ENCODE results near the gene TUBB2A. TPM values are rescaled to one million over a fixed set of nuclear protein-coding genes. Genes with fewer than 3 reads are reported as not detected.
"Not testable (repeated sequence)": the region's sequence is repeated elsewhere in the genome, so short reads cannot be mapped to it uniquely, and the experiment has no call there.

The TUBB2A gene
- total and polyA plus RNA-seq, 10 of the 15 experiments (the other 5 are each of a cell fraction or from before 2014, with no cell fraction given): 2.2 to 49.5 (median 31.3) TPM

GRCh38 chr6:3190056-3190455 lies 32.7 kb upstream of the TUBB2A start:
- no peak overlapping the region for H2AFZ ChIP-seq (ENCODE audit: control insufficient read depth, low read depth, low read length)
- no peaks in the 10 kb centered on the region for H3K9me3 ChIP-seq (replicated peaks; ENCODE audit: control insufficient read depth, insufficient read depth, low read length)
- ChIA-PET POLR2A (no interaction called here), RAD21 (ENCODE audit: unreplicated experiment) (no interaction called here), SMC1A (ENCODE audit: uncharacterized antibody, unreplicated experiment) (interaction anchor here (1.2 kb wide), 1 partner anchor 13 kb away, joined by 5 read pairs; no protein-coding TSS in a partner anchor), CTCF (interaction anchor here (1.0 kb wide), 2 partner anchors 19 to 61 kb away, joined by 3 read pairs; no protein-coding TSS in a partner anchor)
- FAIRE-seq (no peak), DNase-seq (ENCODE audit: low read depth, low spot score) (no peak), ATAC-seq (no peak)
- no peaks in the 10 kb centered on the region for H4K20me1 ChIP-seq (ENCODE audit: control insufficient read depth, insufficient read depth)
- no peak overlapping the region for H3K4me2 ChIP-seq (ENCODE audit: control insufficient read depth, insufficient read depth)
- WGBS (ENCODE audit: insufficient coverage, insufficient replicate concordance, low lambda C conversion rate, missing lambda C conversion rate): 33% methylated on average over 4 of the region's 4 CpGs
- no peak overlapping the region for H3K9ac ChIP-seq (ENCODE audit: control insufficient read depth, insufficient read depth, low read length)
- no peaks in the 10 kb centered on the region for H3K79me2 ChIP-seq (ENCODE audit: control insufficient read depth, insufficient read depth, low read length)
- peaks cover 24% of the 10 kb centered on the region for H3K4me1 ChIP-seq (ENCODE audit: control insufficient read depth, insufficient read depth, low read length)
- intact Hi-C loops (cut with micrococcal nuclease; ENCODE audit: unreplicated experiment): no loop called here
- in situ Hi-C loops (cut with MboI): no loop called here
- TF ChIP-seq IKZF1 (conservative IDR thresholded peaks at IDR 0.05) (no peak), CBX5 (IDR thresholded peaks at IDR 0.05; ENCODE audit: low read depth) (no peak), BCL11A (IDR thresholded peaks at IDR 0.05; ENCODE audit: low read depth, low read length) (no peak), IKZF2 (IDR thresholded peaks at IDR 0.05) (no peak), SREBF1 (IDR thresholded peaks at IDR 0.05; ENCODE audit: low read length) (no peak), PAX5 (IDR thresholded peaks at IDR 0.05; ENCODE audit: borderline replicate concordance, low read depth, low read length) (no peak), RAD21 (IDR thresholded peaks at IDR 0.05; ENCODE audit: insufficient read depth, low read depth, low read length) (no peak), ZZZ3 (IDR thresholded peaks at IDR 0.05; ENCODE audit: control insufficient read depth, insufficient read length, low read depth) (no peak), TCF7 (IDR thresholded peaks at IDR 0.05; ENCODE audit: borderline replicate concordance) (no peak), STAT3 (IDR thresholded peaks at IDR 0.05; ENCODE audit: low read depth, low read length) (no peak), HDAC2 (IDR thresholded peaks at IDR 0.05) (no peak), KLF5 (IDR thresholded peaks at IDR 0.05; ENCODE audit: partially characterized antibody) (no peak), JUND (IDR thresholded peaks at IDR 0.05; ENCODE audit: low read depth, low read length) (no peak), EZH2 (IDR thresholded peaks at IDR 0.05; ENCODE audit: borderline replicate concordance, control insufficient read depth, low read depth, low read length) (no peak)
- H3K36me3 ChIP-seq (ENCODE audit: control insufficient read depth in 2 of 2, insufficient read depth in 2 of 2, low read length in 1 of 2): no peaks in the 10 kb centered on the region
- H3K4me3 ChIP-seq: no peak overlapping the region
- no TSS peak for BruUV-seq (replicated peaks)
- H3K27me3 ChIP-seq (replicated peaks in 1 of 2; ENCODE audit: control insufficient read depth in 2 of 2, insufficient read depth in 2 of 2, low read length in 1 of 2): no peaks in the 10 kb centered on the region; a peak in 1 of 4 replicates
- H3K27ac ChIP-seq (ENCODE audit: control insufficient read depth, insufficient read depth): no peak overlapping the region

DNA sequence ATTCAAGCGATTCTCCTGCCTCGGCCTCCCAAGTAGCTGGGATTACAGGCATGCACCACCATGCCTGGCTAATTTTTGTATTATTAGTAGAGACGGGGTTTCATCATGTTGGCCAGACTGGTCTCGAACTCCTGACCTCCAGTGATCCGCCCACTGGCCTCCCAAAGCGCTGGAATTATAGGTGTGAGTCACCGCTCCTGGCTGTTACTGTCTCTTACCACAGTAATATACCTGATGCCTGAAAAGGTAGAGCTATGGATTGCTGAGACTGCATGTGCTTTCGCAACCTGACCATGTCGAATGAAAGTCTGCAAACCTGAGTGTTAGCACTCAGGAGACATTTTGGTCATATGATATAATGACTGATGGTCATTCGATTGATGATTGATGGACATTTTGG lies 31.8 kb upstream of the TUBB2A start:
- H3K36me3 ChIP-seq (ENCODE audit: control insufficient read depth in 2 of 2, insufficient read depth in 2 of 2, low read length in 1 of 2); FAIRE-seq; H3K27me3 ChIP-seq (replicated peaks in 1 of 2; ENCODE audit: control insufficient read depth in 2 of 2, insufficient read depth in 2 of 2, low read length in 1 of 2); H3K9me3 ChIP-seq (replicated peaks; ENCODE audit: control insufficient read depth, insufficient read depth, low read length); DNase-seq (ENCODE audit: low read depth, low spot score); RAD21 ChIA-PET (ENCODE audit: unreplicated experiment); H3K9ac ChIP-seq (ENCODE audit: control insufficient read depth, insufficient read depth, low read length); in situ Hi-C loops (cut with MboI); H4K20me1 ChIP-seq (ENCODE audit: control insufficient read depth, insufficient read depth); H2AFZ ChIP-seq (ENCODE audit: control insufficient read depth, low read depth, low read length); SMC1A ChIA-PET (ENCODE audit: uncharacterized antibody, unreplicated experiment); H3K79me2 ChIP-seq (ENCODE audit: control insufficient read depth, insufficient read depth, low read length); H3K27ac ChIP-seq (ENCODE audit: control insufficient read depth, insufficient read depth); ATAC-seq; H3K4me2 ChIP-seq (ENCODE audit: control insufficient read depth, insufficient read depth); intact Hi-C loops (cut with micrococcal nuclease; ENCODE audit: unreplicated experiment); POLR2A ChIA-PET; H3K4me3 ChIP-seq; BruUV-seq (replicated peaks): not testable (repeated sequence)
- peaks cover 16% of the 10 kb centered on the region for H3K4me1 ChIP-seq (ENCODE audit: control insufficient read depth, insufficient read depth, low read length)
- CTCF ChIA-PET: interaction anchor here (1.0 kb wide), 1 partner anchor 62 kb away, joined by 3 read pairs; no protein-coding TSS in a partner anchor
- 74% methylated on average over 10 of the region's 10 CpGs for WGBS (ENCODE audit: insufficient coverage, insufficient replicate concordance, low lambda C conversion rate, missing lambda C conversion rate)

All from GM12878 (cell line).